Measurements from ENCODE around the gene RAB31. TPM values are rescaled to one million over a fixed set of nuclear protein-coding genes. Genes with fewer than 3 reads are reported as not detected.

RAB31 gene
- total RNA-seq, 1 experiment from 2014 or later = 6.1 TPM

- BruUV-seq (replicated peaks) = no TSS peak
- intact Hi-C loops (cut with micrococcal nuclease; ENCODE audit: unreplicated experiment) = no loop called here
- TF ChIP-seq EZH2 (IDR thresholded peaks at IDR 0.05; ENCODE audit: borderline replicate concordance, low read depth, low read length, poor library complexity, severe bottlenecking) (no peak), CTCF (conservative IDR thresholded peaks at IDR 0.05; ENCODE audit: low read depth, low read length) (no peak)
- Histone ChIP-seq H3K4me3 (ENCODE audit: low read depth, low read length, poor library complexity, severe bottlenecking) (no peak overlapping the region), H3K9me3 (ENCODE audit: low read depth, low read length, poor library complexity, severe bottlenecking) (no peaks in the 10 kb centered on the region), H3K4me1 (ENCODE audit: insufficient read depth, low read length, poor library complexity, severe bottlenecking) (peaks cover 10% of the 10 kb centered on the region), H3K27ac (ENCODE audit: low read depth, low read length, poor library complexity, severe bottlenecking) (no peak overlapping the region), H3K27me3 (replicated peaks; ENCODE audit: insufficient read depth, low read depth, low read length, poor library complexity) (no peaks in the 10 kb centered on the region), H3K36me3 (ENCODE audit: insufficient read depth, low read length, poor library complexity, severe bottlenecking) (no peaks in the 10 kb centered on the region)
- DNase-seq (ENCODE audit: low spot score) = no peak
- CTCF ChIA-PET = no interaction called here
- POLR2A ChIA-PET (ENCODE audit: low non-redundant PET) = no interaction called here
Observed at GRCh38 chr18:9734189-9734588, 26.1 kb downstream of the RAB31 start.

GRCh38 chr18:9735238-9735637, 27.1 kb downstream of the RAB31 start:
- TF ChIP-seq CTCF (conservative IDR thresholded peaks at IDR 0.05; ENCODE audit: low read depth, low read length) (no peak), EZH2 (IDR thresholded peaks at IDR 0.05; ENCODE audit: borderline replicate concordance, low read depth, low read length, poor library complexity, severe bottlenecking) (no peak)
- Histone ChIP-seq H3K9me3 (ENCODE audit: low read depth, low read length, poor library complexity, severe bottlenecking) (no peaks in the 10 kb centered on the region), H3K27ac (ENCODE audit: low read depth, low read length, poor library complexity, severe bottlenecking) (no peak overlapping the region), H3K4me3 (ENCODE audit: low read depth, low read length, poor library complexity, severe bottlenecking) (no peak overlapping the region), H3K4me1 (ENCODE audit: insufficient read depth, low read length, poor library complexity, severe bottlenecking) (peaks cover 10% of the 10 kb centered on the region), H3K27me3 (replicated peaks; ENCODE audit: insufficient read depth, low read depth, low read length, poor library complexity) (no peaks in the 10 kb centered on the region), H3K36me3 (ENCODE audit: insufficient read depth, low read length, poor library complexity, severe bottlenecking) (no peaks in the 10 kb centered on the region)
- POLR2A ChIA-PET (ENCODE audit: low non-redundant PET) = no interaction called here
- intact Hi-C loops (cut with micrococcal nuclease; ENCODE audit: unreplicated experiment) = no loop called here
- CTCF ChIA-PET = no interaction called here
- no TSS peak for BruUV-seq (replicated peaks)
- no peak for DNase-seq (ENCODE audit: low spot score)

- H3K27me3 ChIP-seq (replicated peaks; ENCODE audit: insufficient read depth, low read depth, low read length, poor library complexity) = no peaks in the 10 kb centered on the region
- no peaks in the 10 kb centered on the region for H3K9me3 ChIP-seq (ENCODE audit: low read depth, low read length, poor library complexity, severe bottlenecking)
- BruUV-seq (replicated peaks) = no TSS peak
- ChIA-PET CTCF (no interaction called here), POLR2A (ENCODE audit: low non-redundant PET) (no interaction called here)
- no peak overlapping the region for H3K4me3 ChIP-seq (ENCODE audit: low read depth, low read length, poor library complexity, severe bottlenecking)
- H3K27ac ChIP-seq (ENCODE audit: low read depth, low read length, poor library complexity, severe bottlenecking) = no peak overlapping the region
- intact Hi-C loops (cut with micrococcal nuclease; ENCODE audit: unreplicated experiment) = no loop called here
- no peaks in the 10 kb centered on the region for H3K36me3 ChIP-seq (ENCODE audit: insufficient read depth, low read length, poor library complexity, severe bottlenecking)
- H3K4me1 ChIP-seq (ENCODE audit: insufficient read depth, low read length, poor library complexity, severe bottlenecking) = peaks cover 10% of the 10 kb centered on the region
- DNase-seq (ENCODE audit: low spot score) = no peak
- TF ChIP-seq CTCF (conservative IDR thresholded peaks at IDR 0.05; ENCODE audit: low read depth, low read length) (no peak), EZH2 (IDR thresholded peaks at IDR 0.05; ENCODE audit: borderline replicate concordance, low read depth, low read length, poor library complexity, severe bottlenecking) (no peak)
Observed at GRCh38 chr18:9735879-9736278, 27.8 kb downstream of the RAB31 start.
